Activated CD8-positive, alpha-beta memory T cell treated with anti-CD3 and anti-CD28 coated beads for 1 hour (primary cell): ENCODE results near the gene HSPA1B.
"Not testable (repeated sequence)": the region's sequence is repeated elsewhere in the genome, so short reads cannot be mapped to it uniquely, and the experiment has no call there.

Experiments used
- DNase-seq, 2 donors: peaks; one replicate each; pipeline ENCODE4 v3.0.0-alpha.2; 2020; ENCODE audit warnings: low read depth in 1 of 2; ENCODE audit errors: extremely low read depth in 1 of 2

The HSPA1B gene

DNA sequence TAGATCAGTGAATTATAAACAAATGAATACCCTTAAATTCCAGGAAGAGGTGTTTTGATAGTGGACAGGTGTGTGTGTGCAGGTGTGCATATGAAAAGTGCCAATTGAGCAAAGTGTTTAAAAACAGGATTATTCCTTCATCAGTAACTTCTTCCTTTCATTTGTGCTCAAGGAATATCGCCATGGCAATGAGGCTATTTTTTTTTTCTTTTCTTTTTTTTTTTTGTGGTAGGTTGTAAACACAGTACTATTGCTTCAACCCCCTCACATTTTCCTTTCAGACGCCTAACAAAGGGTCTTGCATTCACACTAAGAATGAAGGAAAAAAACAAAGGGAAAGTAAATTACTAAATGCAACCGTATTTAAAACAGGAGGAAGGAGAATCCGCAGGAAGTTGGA lies 2.0 kb upstream of the HSPA1B start:
- no peak for DNase-seq

DNA sequence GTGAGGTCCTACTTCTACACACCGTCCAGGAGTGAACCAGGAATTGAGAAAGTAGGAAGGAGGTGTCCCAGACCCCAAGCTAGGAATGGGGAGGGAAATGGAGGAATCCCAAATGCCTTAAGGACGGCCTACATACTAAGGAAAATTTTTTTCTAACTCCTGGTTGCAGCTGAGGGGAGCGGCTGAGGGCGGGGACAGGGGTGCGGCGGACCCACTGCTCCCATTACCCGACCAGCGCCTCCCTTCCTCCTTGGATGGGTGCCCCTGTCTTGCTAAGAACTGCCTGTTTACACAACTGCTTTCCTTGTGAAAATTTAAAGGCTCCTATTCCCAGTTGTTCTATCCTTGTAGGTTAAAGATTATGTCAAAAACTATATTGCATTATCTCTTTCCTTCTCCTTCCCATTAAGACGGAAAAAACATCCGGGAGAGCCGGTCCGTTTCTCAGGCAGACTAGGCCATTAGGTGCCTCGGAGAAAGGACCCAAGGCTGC lies 699 bp upstream of the HSPA1B start:
- DNase-seq: no peak

DNA sequence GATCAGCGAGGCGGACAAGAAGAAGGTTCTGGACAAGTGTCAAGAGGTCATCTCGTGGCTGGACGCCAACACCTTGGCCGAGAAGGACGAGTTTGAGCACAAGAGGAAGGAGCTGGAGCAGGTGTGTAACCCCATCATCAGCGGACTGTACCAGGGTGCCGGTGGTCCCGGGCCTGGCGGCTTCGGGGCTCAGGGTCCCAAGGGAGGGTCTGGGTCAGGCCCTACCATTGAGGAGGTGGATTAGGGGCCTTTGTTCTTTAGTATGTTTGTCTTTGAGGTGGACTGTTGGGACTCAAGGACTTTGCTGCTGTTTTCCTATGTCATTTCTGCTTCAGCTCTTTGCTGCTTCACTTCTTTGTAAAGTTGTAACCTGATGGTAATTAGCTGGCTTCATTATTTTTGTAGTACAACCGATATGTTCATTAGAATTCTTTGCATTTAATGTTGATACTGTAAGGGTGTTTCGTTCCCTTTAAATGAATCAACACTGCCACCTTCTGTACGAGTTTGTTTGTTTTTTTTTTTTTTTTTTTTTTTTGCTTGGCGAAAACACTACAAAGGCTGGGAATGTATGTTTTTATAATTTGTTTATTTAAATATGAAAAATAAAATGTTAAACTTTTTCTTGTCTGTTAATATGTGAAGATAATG lies 2.2 kb downstream of the HSPA1B start:
- DNase-seq: no peak

DNA sequence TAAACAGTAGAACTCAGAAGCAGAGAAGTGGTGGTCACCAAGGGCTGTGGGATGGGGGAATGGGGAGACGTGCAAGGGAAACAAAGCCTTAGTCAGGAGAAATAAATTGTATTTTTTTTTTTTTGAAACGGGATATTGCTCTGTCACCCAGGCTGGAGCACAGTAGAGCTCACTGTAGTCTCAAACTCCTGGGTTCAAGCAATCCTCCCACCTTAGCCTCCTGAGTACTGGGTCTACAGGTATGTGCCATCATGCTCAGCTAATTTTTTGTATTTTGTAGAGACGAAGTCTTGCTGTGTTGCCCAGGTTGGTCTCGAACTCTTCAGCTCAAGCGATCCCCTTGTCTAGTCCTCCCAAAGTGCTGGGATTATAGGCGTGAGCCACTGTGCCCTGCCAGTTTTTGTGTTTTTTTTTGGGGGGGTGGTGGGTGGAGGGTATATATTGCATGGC lies 3.4 kb downstream of the HSPA1B start:
- DNase-seq: no peak

DNA sequence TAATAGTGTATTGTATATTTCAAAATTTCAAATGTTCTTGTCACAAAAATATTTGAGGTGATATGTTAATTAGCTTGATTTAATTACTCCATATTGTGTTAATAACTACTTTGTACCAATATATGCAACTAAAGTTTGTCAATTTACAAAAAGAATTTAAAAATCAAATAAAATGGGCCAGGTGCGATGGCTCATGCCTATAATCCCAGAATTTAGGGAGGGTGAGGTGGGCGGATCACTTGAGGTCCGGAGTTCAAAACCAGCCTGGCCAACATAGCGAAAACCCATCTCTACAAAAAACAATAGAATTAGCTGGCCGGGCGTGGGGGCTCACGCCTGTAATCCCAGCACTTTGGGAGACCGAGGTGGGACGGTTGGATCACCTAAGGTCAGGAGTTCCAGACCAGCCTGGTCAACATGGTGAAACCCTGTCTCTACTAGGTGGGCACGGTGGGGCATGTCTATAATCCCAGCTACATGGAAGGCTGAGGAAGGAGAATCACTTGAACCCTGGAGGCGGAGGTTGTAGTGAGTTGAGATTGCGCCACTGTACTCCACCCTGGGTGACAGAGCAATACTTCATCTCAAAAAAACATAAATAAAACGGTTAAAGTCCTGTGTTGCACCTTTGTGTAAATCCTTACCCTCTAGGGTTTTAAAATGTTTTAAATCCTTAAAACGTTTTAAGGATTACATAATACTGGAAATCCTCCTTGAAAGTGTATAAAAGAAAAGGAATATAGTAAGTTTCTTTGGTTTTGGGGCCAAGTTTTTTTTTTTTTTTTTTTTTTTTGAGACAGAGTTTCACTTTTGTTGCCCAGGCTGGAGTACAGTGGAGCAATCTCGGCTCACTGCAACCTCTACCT lies 4.0 kb downstream of the HSPA1B start:
- DNase-seq: no peak

GRCh38 chr6:31834367-31835250 lies 7.1 kb downstream of the HSPA1B start:
- peak; percentile 60 to 69 for DNase-seq

DNA sequence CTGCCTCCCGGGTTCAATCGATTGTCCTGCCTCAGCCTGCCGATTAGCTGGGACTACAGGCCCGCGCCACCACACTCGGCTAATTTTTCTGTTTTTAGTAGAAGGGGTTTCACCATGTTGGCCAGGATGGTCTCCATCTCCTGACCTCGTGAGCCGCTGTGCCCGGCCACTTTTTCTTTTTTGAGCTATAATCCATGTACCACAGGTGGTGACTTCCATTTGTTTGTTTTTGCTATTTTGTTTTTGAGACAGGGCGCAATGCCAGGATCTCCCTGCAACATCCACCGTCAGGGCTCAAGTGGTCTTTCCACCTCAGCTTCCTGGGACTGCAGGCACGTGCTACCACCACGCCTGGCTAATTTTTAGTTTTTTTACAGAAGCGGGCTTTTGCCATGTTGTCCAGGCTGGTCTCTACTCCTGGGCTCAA lies 8.5 kb downstream of the HSPA1B start:
- DNase-seq: no peak

DNA sequence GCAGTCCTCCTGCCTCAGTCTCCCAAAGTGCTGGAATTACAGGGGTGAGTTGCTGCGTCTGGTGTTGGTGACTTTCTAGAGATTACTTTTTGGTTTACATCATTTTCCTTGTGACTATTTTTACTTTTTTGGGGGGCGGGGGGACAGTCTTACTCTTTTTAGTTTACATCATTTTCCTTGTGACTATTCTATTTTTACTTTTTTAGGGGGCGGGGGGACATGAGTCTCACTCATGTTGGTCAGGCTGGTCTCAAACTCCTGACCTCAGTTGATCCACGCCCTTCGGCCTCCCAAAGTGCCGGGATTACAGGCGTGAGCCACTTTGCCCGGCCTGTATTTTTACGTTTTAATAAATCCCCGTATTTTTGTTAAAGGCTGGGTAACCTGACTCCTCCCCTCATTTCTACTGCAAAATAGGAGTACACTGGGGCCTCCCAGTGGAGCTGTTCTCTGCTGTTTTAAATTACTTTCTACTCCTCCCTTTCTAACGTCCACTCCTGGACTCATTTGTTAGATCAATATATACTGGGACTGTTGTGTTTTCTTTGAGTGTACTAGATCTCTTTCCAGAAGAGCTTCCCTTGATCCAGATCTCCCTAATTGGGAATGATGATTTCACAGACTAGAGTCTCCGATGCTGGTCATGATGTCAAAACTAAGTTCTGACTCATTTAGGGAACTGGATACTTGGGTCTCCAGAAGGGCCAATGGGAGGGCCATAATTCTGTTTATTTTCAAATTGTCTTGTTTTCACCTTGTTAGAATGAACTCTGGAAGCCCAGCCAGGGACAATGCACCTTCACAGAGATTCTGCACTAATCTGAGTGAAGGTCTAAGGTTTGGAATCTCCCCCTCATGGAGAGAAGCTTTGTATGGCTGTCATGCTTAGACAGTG lies 9.2 kb downstream of the HSPA1B start:
- no peak for DNase-seq

DNA sequence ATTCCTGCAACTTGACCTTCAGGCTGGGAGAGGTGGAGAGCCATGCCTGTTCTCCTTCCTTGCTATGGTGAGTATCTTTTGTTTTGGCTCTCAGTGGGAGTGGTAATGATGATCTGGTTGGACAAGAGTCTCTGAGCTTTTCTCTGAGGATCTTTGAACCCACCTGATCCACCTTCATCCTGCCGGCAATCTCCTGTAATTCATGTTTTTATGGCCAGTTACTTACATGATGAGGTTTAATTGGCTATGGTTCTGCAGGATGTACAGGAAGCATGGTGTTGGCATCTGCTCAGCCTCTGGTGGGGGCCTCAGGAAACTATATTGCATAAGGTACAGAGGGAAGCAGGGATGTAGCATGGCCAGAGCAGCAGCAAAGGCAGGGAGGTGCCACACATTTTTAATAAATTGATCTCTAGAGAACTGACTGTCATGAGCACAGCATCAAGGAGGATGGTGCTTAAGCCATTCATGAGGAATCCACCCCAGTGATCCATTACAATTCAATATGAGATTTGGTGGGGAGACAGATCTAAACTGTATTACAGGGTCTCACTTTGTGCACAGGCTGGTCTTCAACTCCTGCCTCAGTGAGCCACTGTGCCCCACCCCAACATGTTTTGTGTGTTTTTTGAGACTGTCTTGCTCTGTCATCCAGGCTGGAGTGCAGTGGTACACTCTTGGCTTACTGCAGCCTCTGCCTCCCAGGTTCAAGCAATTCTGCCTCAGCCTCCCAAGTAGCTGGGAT lies 10.0 kb downstream of the HSPA1B start:
- no peak for DNase-seq

- DNase-seq: not testable (repeated sequence)
Observed at GRCh38 chr6:31838114-31838553, 10.6 kb downstream of the HSPA1B start.

- DNase-seq: no peak
Observed at GRCh38 chr6:31838968-31839367, 11.4 kb downstream of the HSPA1B start.

GRCh38 chr6:31839779-31840126 lies 12.2 kb downstream of the HSPA1B start:
- DNase-seq: not testable (repeated sequence)

DNA sequence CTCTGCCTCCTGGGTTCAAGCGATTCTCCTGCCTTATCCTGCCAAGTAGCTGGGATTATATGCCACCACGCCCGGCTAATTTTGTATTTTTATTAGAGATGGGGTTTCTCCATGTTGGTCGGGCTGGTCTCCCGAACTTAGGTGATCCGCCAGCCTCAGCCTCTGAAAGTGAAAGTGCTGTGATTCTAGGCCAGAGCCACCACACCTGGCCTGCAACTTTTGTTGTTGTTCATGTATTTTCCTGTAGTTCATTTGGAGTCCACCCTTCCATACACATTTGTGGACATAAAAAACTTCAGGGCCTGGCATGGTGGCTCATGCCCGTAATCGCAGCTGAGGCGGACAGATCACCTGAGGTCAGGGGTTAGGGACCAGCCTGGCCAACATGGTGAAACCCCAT lies 14.5 kb downstream of the HSPA1B start:
- no peak for DNase-seq

DNA sequence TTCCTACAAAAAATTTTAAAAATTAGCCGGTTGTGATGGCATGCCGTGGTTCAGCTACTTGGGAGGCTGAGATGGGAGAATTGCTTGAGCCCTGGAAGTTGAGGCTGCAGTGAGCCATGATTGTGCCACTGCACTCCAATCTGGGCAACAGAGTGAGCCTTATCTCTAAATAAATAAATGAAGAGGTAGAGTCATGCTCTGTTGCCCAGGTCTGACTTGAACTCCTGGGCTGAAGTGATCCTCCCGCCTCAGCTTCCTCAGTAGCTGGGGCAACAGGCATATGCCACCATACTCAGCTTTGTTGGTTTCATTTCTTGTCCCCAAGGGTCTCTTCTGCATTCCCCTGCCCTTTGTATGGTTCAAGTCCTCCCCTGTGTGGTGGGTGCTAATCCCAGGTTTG lies 17.0 kb downstream of the HSPA1B start:
- no peak for DNase-seq

GRCh38 chr6:31847276-31847978 lies 19.9 kb downstream of the HSPA1B start:
- DNase-seq: no peak

DNA sequence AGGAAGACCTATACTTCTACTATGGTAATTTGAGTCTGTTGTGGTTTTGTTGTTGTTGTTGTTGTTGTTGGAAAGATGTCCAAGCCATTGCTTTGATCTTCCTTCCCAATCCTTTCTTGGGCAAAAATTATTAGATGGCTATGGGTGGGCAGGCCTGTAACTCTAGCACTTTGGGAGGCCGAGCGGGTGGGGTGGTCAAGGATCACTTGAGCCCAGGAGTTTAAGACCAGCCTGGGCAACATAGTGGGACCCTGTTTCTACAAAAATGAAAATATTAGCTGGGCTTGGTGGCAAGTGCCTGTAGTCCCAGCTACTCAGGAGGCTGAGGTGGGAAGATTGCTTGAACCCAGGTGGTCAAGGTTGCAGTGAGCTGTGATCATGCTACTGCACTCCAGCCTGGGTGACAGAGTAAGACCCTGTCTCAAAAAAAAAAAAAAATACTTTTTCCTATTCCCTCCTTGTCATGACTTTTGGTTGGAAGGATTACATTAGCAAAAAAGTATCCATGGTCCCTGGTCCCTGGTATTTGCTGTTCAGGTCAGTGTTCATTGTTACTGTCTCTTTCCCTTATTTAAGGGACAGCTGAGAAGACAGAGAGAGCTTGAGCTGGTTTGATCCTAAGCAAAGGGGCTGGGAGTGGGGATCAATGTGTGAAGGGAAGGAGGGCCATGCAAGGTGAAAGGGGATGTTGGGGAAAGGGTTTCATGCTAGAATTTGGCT lies 23.4 kb downstream of the HSPA1B start:
- DNase-seq: no peak

DNA sequence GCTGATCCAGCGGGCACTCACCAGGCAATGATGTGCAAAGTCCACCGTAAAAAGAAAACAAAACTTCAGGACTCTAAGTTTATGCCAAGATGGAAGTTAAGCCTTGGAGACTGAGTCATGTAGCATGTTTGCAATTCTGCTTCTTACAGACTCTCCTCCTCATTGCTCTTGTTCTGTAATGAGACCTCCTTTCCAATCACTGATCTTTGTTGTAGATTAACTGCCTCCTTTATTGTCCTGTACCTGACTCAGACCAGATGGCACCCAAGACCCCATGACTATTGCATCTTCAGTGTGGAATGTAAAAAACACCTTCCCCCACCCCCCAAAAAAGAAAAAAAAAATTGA lies 23.9 kb downstream of the HSPA1B start:
- no peak for DNase-seq

DNA sequence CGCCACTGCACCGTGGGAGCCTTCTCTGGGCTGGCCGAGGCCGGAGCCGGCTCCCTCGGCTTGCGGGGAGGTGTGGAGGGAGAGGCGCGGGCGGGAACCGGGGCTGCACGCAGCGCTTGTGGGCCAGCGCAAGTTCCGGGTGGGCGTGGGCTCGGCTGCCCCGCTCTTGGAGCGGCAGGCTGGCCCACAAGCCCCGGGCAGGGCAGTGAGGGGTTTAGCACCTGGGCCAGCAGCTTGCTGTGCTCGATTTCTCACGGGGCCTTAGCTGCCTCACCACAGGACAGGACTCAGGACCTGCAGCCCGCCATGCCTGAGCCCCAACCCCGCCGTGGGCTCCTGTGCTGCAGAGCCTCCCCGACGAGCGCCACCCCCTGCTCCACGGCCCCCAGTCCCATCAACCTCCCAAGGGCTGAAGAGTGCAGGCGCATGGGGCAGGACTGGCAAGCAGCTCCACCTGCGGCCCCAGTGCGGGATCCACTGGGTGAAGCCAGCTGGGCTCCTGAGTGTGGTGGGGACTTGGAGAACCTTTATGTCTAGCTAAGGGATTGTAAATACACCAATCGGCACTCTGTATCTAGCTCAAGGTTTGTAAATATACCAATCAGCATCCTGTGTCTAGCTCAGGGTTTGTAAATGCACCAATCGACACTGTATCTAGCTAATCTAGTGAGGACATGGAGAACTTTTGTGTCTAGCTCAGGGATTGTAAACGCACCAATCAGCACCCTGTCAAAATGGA lies 24.6 kb downstream of the HSPA1B start:
- not testable (repeated sequence) for DNase-seq
